Parathyroid adenoma (tissue), 2 donors: Measurements from ENCODE around the gene STOM.

Source experiments
- H2AFZ ChIP-seq: fragments of 300-600 bp; sonication (generic); one replicate; pipeline ENCODE4 v1.7.0; 2017; ENCODE audit warnings: antibody characterized with exemption, mild to moderate bottlenecking
- H3K27ac ChIP-seq: fragments of 300-600 bp; sonication (generic); one replicate; pipeline ENCODE4 v1.7.0; 2017
- H3K27me3 ChIP-seq: fragments of 300-600 bp; sonication (generic); one replicate; pipeline ENCODE4 v1.7.0; 2017; ENCODE audit warnings: low read length; ENCODE audit not compliant: control insufficient read depth, insufficient read depth
- H3K36me3 ChIP-seq: fragments of 300-600 bp; sonication (generic); one replicate; pipeline ENCODE4 v1.7.0; 2017; ENCODE audit warnings: low read length; ENCODE audit not compliant: control insufficient read depth, insufficient read depth
- H3K4me1 ChIP-seq: fragments of 300-600 bp; sonication (generic); one replicate; pipeline ENCODE4 v1.7.0; 2017; ENCODE audit warnings: control low read depth
- H3K4me2 ChIP-seq: fragments of 300-600 bp; sonication (generic); one replicate; pipeline ENCODE4 v1.7.0; 2017; ENCODE audit warnings: low read length
- H3K4me3 ChIP-seq: fragments of 300-600 bp; sonication (generic); one replicate; pipeline ENCODE4 v1.7.0; 2017; ENCODE audit warnings: low read depth, low read length
- H3K79me2 ChIP-seq: fragments of 300-600 bp; sonication (generic); one replicate; pipeline ENCODE4 v1.7.0; 2017; ENCODE audit warnings: control low read depth
- H3K9ac ChIP-seq: fragments of 300-600 bp; sonication (generic); one replicate; pipeline ENCODE4 v1.7.0; 2017; ENCODE audit warnings: mild to moderate bottlenecking
- H3K9me3 ChIP-seq: fragments of 300-600 bp; sonication (generic); one replicate; pipeline ENCODE4 v1.7.0; 2017; ENCODE audit warnings: low read length; ENCODE audit not compliant: control insufficient read depth
- CTCF ChIP-seq: fragments of 300-600 bp; sonication (generic); IDR thresholded peaks from one replicate; pipeline ENCODE4 v1.7.0; 2017; ENCODE audit warnings: antibody characterized with exemption, mild to moderate bottlenecking
- donor health status: primary hyperparathyroidism.

The STOM gene

GRCh38 chr9:121300283-121301119, 69.5 kb downstream of the STOM start:
- TF ChIP-seq CTCF = no peak
- H3K4me2 ChIP-seq = peak overlapping the region; percentile 21
- H3K27me3 ChIP-seq = no peaks in the 10 kb centered on the region
- no peak overlapping the region for H3K9ac ChIP-seq
- H3K9me3 ChIP-seq = no peaks in the 10 kb centered on the region
- H2AFZ ChIP-seq = peak overlapping the region; percentile 56
- H3K79me2 ChIP-seq = no peaks in the 10 kb centered on the region
- peaks cover 5% of the 10 kb centered on the region for H3K4me1 ChIP-seq
- no peaks in the 10 kb centered on the region for H3K36me3 ChIP-seq
- H3K4me3 ChIP-seq = peak overlapping the region; percentile 47
- H3K27ac ChIP-seq = peak overlapping the region; percentile 54

GRCh38 chr9:121299467-121300282, 70.4 kb downstream of the STOM start:
- Histone ChIP-seq H3K79me2 (no peaks in the 10 kb centered on the region), H3K27me3 (no peaks in the 10 kb centered on the region), H3K36me3 (no peaks in the 10 kb centered on the region), H3K27ac (peak overlapping the region; percentile 55), H3K4me2 (peak overlapping the region; percentile 25), H3K4me1 (peaks cover 5% of the 10 kb centered on the region), H2AFZ (peak overlapping the region; percentile 74), H3K4me3 (peak overlapping the region; percentile 47), H3K9ac (no peak overlapping the region), H3K9me3 (no peaks in the 10 kb centered on the region)
- no peak for TF ChIP-seq CTCF

- peak overlapping the region; percentile 74 for H2AFZ ChIP-seq
- peak overlapping the region; percentile 25 for H3K4me2 ChIP-seq
- no peaks in the 10 kb centered on the region for H3K36me3 ChIP-seq
- H3K9ac ChIP-seq = no peak overlapping the region
- H3K9me3 ChIP-seq = no peaks in the 10 kb centered on the region
- no peak for TF ChIP-seq CTCF
- H3K4me1 ChIP-seq = peaks cover 5% of the 10 kb centered on the region
- peak overlapping the region; percentile 6 for H3K4me3 ChIP-seq
- no peaks in the 10 kb centered on the region for H3K27me3 ChIP-seq
- no peaks in the 10 kb centered on the region for H3K79me2 ChIP-seq
- H3K27ac ChIP-seq = peak overlapping the region; percentile 69
These were observed 71.2 kb downstream of the STOM start for GRCh38 chr9:121298689-121299466.

GRCh38 chr9:121298016-121298538, 72.0 kb downstream of the STOM start:
- Histone ChIP-seq H3K9ac (no peak overlapping the region), H3K79me2 (no peaks in the 10 kb centered on the region), H3K27me3 (no peaks in the 10 kb centered on the region), H3K9me3 (no peaks in the 10 kb centered on the region), H2AFZ (no peak overlapping the region), H3K4me1 (peaks cover 5% of the 10 kb centered on the region), H3K36me3 (no peaks in the 10 kb centered on the region), H3K4me2 (no peak overlapping the region), H3K4me3 (no peak overlapping the region), H3K27ac (peak overlapping the region; percentile 69)
- TF ChIP-seq CTCF = no peak
